ES-I3 (cell line): ENCODE measurements around the gene MTG2.

ENCODE experiments used
- H3K36me3 ChIP-seq: 2 replicates; pipeline ENCODE4 v1.6.1; 2013; ENCODE audit warnings: mild to moderate bottlenecking, low read length, control low read depth, moderate library complexity; ENCODE audit not compliant: insufficient read depth
- H3K4me1 ChIP-seq: 2 replicates; pipeline ENCODE4 v1.6.1; 2013; ENCODE audit warnings: mild to moderate bottlenecking, control low read depth, low read length; ENCODE audit not compliant: insufficient read depth
- H3K9ac ChIP-seq: 2 replicates; pipeline ENCODE4 v1.6.1; 2013; ENCODE audit warnings: low read depth, mild to moderate bottlenecking, low read length, moderate library complexity
- H3K9me3 ChIP-seq: 2 replicates; pipeline ENCODE4 v1.6.1; 2013; ENCODE audit warnings: mild to moderate bottlenecking, low read length, moderate library complexity; ENCODE audit not compliant: control insufficient read depth, insufficient read depth

MTG2 gene

GRCh38 chr20:62205618-62206387 lies 23.0 kb downstream of the MTG2 start:
- Histone ChIP-seq H3K4me1 (no peaks in the 10 kb centered on the region), H3K9me3 (no peaks in the 10 kb centered on the region), H3K9ac (no peak overlapping the region), H3K36me3 (no peaks in the 10 kb centered on the region)

- H3K4me1 ChIP-seq = no peaks in the 10 kb centered on the region
- no peak overlapping the region for H3K9ac ChIP-seq
- no peaks in the 10 kb centered on the region for H3K9me3 ChIP-seq
- H3K36me3 ChIP-seq = no peaks in the 10 kb centered on the region
Observed at GRCh38 chr20:62206388-62206775, 23.6 kb downstream of the MTG2 start.

GRCh38 chr20:62208061-62208794 lies 25.4 kb downstream of the MTG2 start:
- no peaks in the 10 kb centered on the region for H3K4me1 ChIP-seq
- no peak overlapping the region for H3K9ac ChIP-seq
- no peaks in the 10 kb centered on the region for H3K36me3 ChIP-seq
- H3K9me3 ChIP-seq = no peaks in the 10 kb centered on the region

GRCh38 chr20:62208795-62209755 lies 26.2 kb downstream of the MTG2 start:
- H3K9ac ChIP-seq = no peak overlapping the region
- H3K9me3 ChIP-seq = no peaks in the 10 kb centered on the region
- H3K4me1 ChIP-seq = no peaks in the 10 kb centered on the region
- H3K36me3 ChIP-seq = no peaks in the 10 kb centered on the region

GRCh38 chr20:62209850-62210495 lies 27.1 kb downstream of the MTG2 start:
- H3K4me1 ChIP-seq = no peaks in the 10 kb centered on the region
- H3K9me3 ChIP-seq = no peaks in the 10 kb centered on the region
- no peaks in the 10 kb centered on the region for H3K36me3 ChIP-seq
- H3K9ac ChIP-seq = no peak overlapping the region

GRCh38 chr20:62210496-62210855 lies 27.6 kb downstream of the MTG2 start:
- no peaks in the 10 kb centered on the region for H3K36me3 ChIP-seq
- H3K9me3 ChIP-seq = no peaks in the 10 kb centered on the region
- no peak overlapping the region for H3K9ac ChIP-seq
- H3K4me1 ChIP-seq = no peaks in the 10 kb centered on the region

- H3K36me3 ChIP-seq = no peaks in the 10 kb centered on the region
- no peaks in the 10 kb centered on the region for H3K4me1 ChIP-seq
- H3K9ac ChIP-seq = no peak overlapping the region
- H3K9me3 ChIP-seq = no peaks in the 10 kb centered on the region
Observed at GRCh38 chr20:62211216-62211615, 28.4 kb downstream of the MTG2 start.

- Histone ChIP-seq H3K36me3 (no peaks in the 10 kb centered on the region), H3K4me1 (no peaks in the 10 kb centered on the region), H3K9me3 (no peaks in the 10 kb centered on the region), H3K9ac (no peak overlapping the region)
Observed at GRCh38 chr20:62211769-62212288, 29.0 kb downstream of the MTG2 start.

- H3K4me1 ChIP-seq = no peaks in the 10 kb centered on the region
- H3K36me3 ChIP-seq = no peaks in the 10 kb centered on the region
- no peaks in the 10 kb centered on the region for H3K9me3 ChIP-seq
- H3K9ac ChIP-seq = no peak overlapping the region
Observed at GRCh38 chr20:62212299-62212698, 29.5 kb downstream of the MTG2 start.

- H3K36me3 ChIP-seq = no peaks in the 10 kb centered on the region
- no peak overlapping the region for H3K9ac ChIP-seq
- no peaks in the 10 kb centered on the region for H3K9me3 ChIP-seq
- H3K4me1 ChIP-seq = no peaks in the 10 kb centered on the region; the same call in 1 of the 2 replicates
Observed at GRCh38 chr20:62214067-62214466, 31.2 kb downstream of the MTG2 start.

GRCh38 chr20:62215020-62215990 lies 32.5 kb downstream of the MTG2 start:
- H3K9me3 ChIP-seq = no peaks in the 10 kb centered on the region
- H3K36me3 ChIP-seq = no peaks in the 10 kb centered on the region
- no peaks in the 10 kb centered on the region; the same call in 1 of the 2 replicates for H3K4me1 ChIP-seq
- H3K9ac ChIP-seq = no peak overlapping the region

- no peaks in the 10 kb centered on the region for H3K9me3 ChIP-seq
- H3K9ac ChIP-seq = no peak overlapping the region
- H3K4me1 ChIP-seq = no peaks in the 10 kb centered on the region; the same call in 1 of the 2 replicates
- H3K36me3 ChIP-seq = no peaks in the 10 kb centered on the region
Observed at GRCh38 chr20:62215991-62216635, 33.3 kb downstream of the MTG2 start.
